K562 (cell line): ENCODE data around the gene HNRNPA2B1. TPM values are rescaled to one million over a fixed set of nuclear protein-coding genes. Genes with fewer than 3 reads are reported as not detected.

Source experiments
- CREB3 ChIP-seq: fragments of 450-650 bp; conservative IDR thresholded peaks from 2 replicates; pipeline ENCODE4 v1.6.1; 2016; ENCODE audit warnings: missing genetic modification characterization, low read depth, mild to moderate bottlenecking, missing compliant biosample characterization, moderate library complexity
- CREB3L1 ChIP-seq: fragments of 450-650 bp; IDR thresholded peaks from 2 replicates; pipeline ENCODE4 v1.6.1; 2014; ENCODE audit warnings: low read depth, mild to moderate bottlenecking, moderate library complexity, borderline replicate concordance
- ELF4 ChIP-seq: fragments of 450-650 bp; formaldehyde crosslinking; IDR thresholded peaks from 2 replicates; pipeline ENCODE4 v1.4.0; 2022; ENCODE audit warnings: missing genetic modification characterization
- ESRRB ChIP-seq: fragments of 250-450 bp; sonication (Bioruptor Pico); IDR thresholded peaks from 2 replicates; pipeline ENCODE4 v1.5.0; 2020; ENCODE audit warnings: mild to moderate bottlenecking, moderate library complexity, borderline replicate concordance
- FOXA3 ChIP-seq, 2 experiments: fragments of 450-650 bp in 1 of 2; sonication (generic) in 1 of 2; formaldehyde crosslinking; IDR thresholded peaks in 1 of 2; conservative IDR thresholded peaks in 1 of 2; 2 replicates each; pipeline versions ENCODE4 v1.4.0 to v1.8.0; 2020 to 2022; ENCODE audit warnings: mild to moderate bottlenecking in 2 of 2, missing genetic modification reagents in 1 of 2
- GATA2 ChIP-seq: sonication (generic); formaldehyde crosslinking; IDR thresholded peaks from 2 replicates; pipeline ENCODE4 v1.4.0; 2020; ENCODE audit warnings: mild to moderate bottlenecking, missing genetic modification reagents
- HDGF ChIP-seq: fragments of 450-650 bp; IDR thresholded peaks from 2 replicates; pipeline ENCODE4 v1.6.1; 2016
- HNRNPUL1 ChIP-seq: fragments of 200-400 bp; formaldehyde crosslinking; IDR thresholded peaks from 2 replicates; pipeline ENCODE4 v1.6.1; 2017; ENCODE audit warnings: low read length
- MED1 ChIP-seq: sonication (generic); formaldehyde crosslinking; IDR thresholded peaks from 2 replicates; pipeline ENCODE4 v1.8.1; 2023; ENCODE audit warnings: missing genetic modification reagents, borderline replicate concordance
- MIER1 ChIP-seq: fragments of 450-650 bp; IDR thresholded peaks from 2 replicates; pipeline ENCODE4 v1.6.1; 2016; ENCODE audit warnings: antibody characterized with exemption, mild to moderate bottlenecking, low read depth
- NFYB ChIP-seq: IDR thresholded peaks from 2 replicates; pipeline ENCODE4 v1.6.1; 2011; ENCODE audit warnings: mild to moderate bottlenecking, moderate library complexity; ENCODE audit not compliant: insufficient read length; ENCODE audit errors: extremely low read depth
- PTBP1 ChIP-seq: fragments of 200-400 bp; formaldehyde crosslinking; IDR thresholded peaks from 2 replicates; pipeline ENCODE4 v1.6.1; 2017; ENCODE audit warnings: low read depth, low read length
- RBM17 ChIP-seq: fragments of 200-400 bp; formaldehyde crosslinking; IDR thresholded peaks from 2 replicates; pipeline ENCODE4 v1.6.1; 2017; ENCODE audit warnings: low read depth, mild to moderate bottlenecking, low read length, borderline replicate concordance
- SNAPC5 ChIP-seq: fragments of 250-450 bp; sonication (Bioruptor Pico); IDR thresholded peaks from 2 replicates; pipeline ENCODE4 v1.8.0; 2021; ENCODE audit warnings: moderate library complexity, mild to moderate bottlenecking, inconsistent platforms
- XRCC3 ChIP-seq: fragments of 450-650 bp; IDR thresholded peaks from 2 replicates; pipeline ENCODE4 v1.6.1; 2017; ENCODE audit warnings: mild to moderate bottlenecking, moderate library complexity
- ZNF121 ChIP-seq: sonication (generic); formaldehyde crosslinking; conservative IDR thresholded peaks from 2 replicates; pipeline ENCODE4 v1.8.0; 2022; ENCODE audit warnings: missing genetic modification reagents
- ZNF133 ChIP-seq: fragments of 250-450 bp; sonication (Bioruptor Pico); IDR thresholded peaks from 2 replicates; pipeline ENCODE4 v1.4.0; 2020; ENCODE audit warnings: mild to moderate bottlenecking
- ZNF583 ChIP-seq: fragments of 250-450 bp; sonication (Bioruptor Pico); IDR thresholded peaks from 2 replicates; pipeline ENCODE4 v1.4.0; 2020
- polyA plus RNA-seq, 8 experiments: library from polyadenylated mRNA; depleted of rRNA in 4 of 8; stranded (reverse) in 5 of 8; unstranded in 3 of 8; fragments of >200 nt; fragmentation: Nextera tagmentation in 2 of 8; fragmentation: Illumina TruSeq in 1 of 8; extraction: Ambion mirVana in 2 of 8; extraction: Trizol in 1 of 8; gene quantifications; 2 replicates each; pipeline versions ENCODE4 v1.2.1 to v1.2.3, GENCODE V29; 2011 to 2014; ENCODE audit warnings: inconsistent platforms in 1 of 8, missing spikeins in 1 of 8
- total RNA-seq, 7 experiments: library from RNA; depleted of rRNA in 6 of 7; stranded (reverse); fragments of >200 nt in 6 of 7; fragmentation: Illumina TruSeq in 2 of 7; extraction: Trizol in 2 of 7; gene quantifications; 2 replicates each; pipeline versions ENCODE4 v1.2.1 to v1.2.3, GENCODE V29; 2011 to 2021; ENCODE audit warnings: low replicate concordance in 1 of 7

HNRNPA2B1 gene
- total and polyA plus RNA-seq, 9 of the 15 experiments (the other 6 are each of a cell fraction or from before 2014, with no cell fraction given) = 630 to 1,989 (median 865) TPM

- TF ChIP-seq CREB3 (tag) (no peak), PTBP1 (no peak), SNAPC5 (CRISPR knock-in tag) (no peak), RBM17 (no peak), XRCC3 (0 out of 2 replicates have a peak, but pooled peaks have one; percentile 52), ZNF133 (CRISPR knock-in tag) (no peak), CREB3L1 (no peak), MED1 (CRISPR knock-in tag) (no peak), ELF4 (CRISPR knock-in tag) (no peak), MIER1 (no peak), ZNF121 (no peak), ESRRB (CRISPR knock-in tag) (no peak), HDGF (no peak), FOXA3 (CRISPR knock-in tag; conservative IDR thresholded peaks at IDR 0.05 in 1 of 2, IDR thresholded peaks at IDR 0.05 in 1 of 2) (no peak), NFYB (no peak), ZNF583 (no peak), GATA2 (CRISPR knock-in tag) (no peak), HNRNPUL1 (peak; percentile 13; the same call in 1 of the 2 replicates)
Observed at GRCh38 chr7:26199301-26200037, 1.1 kb downstream of the HNRNPA2B1 start (continued).
